H1 (cell line): ENCODE results near the gene RPGRIP1. TPM values are rescaled to one million over a fixed set of nuclear protein-coding genes. Genes with fewer than 3 reads are reported as not detected.

ENCODE experiments used
- CTCF ChIA-PET: fragments of 300-600 bp; sonication (Branson Sonifier 250); formaldehyde crosslinking; loops from one replicate; lab custom pipeline; 2021; ENCODE audit not compliant: partially characterized antibody; lab: Charles Lee
- POLR2A ChIA-PET: fragments of 300-600 bp; sonication (Branson Sonifier 250); formaldehyde crosslinking; loops from one replicate; lab custom pipeline; 2021; ENCODE audit warnings: inconsistent platforms; ENCODE audit not compliant: partially characterized antibody; lab: Charles Lee
- DNase-seq, 2 experiments: peaks; one replicate each; pipeline versions ENCODE4 v3.0.0 to v3.0.0-alpha.2; 2010 to 2022; ENCODE audit warnings: low spot score in 2 of 2, low read depth in 1 of 2, mixed read lengths in 1 of 2
- FAIRE-seq: peaks from 2 replicates; lab custom pipeline; 2011; peaks lifted over from hg19 to GRCh38; lab: Jason Lieb, UNC
- H2AFZ ChIP-seq: 2 replicates; pipeline ENCODE4 v1.8.1; 2012; ENCODE audit warnings: low read length, inconsistent platforms
- H2AK5ac ChIP-seq: 2 replicates; pipeline ENCODE4 v1.6.1; 2013; ENCODE audit warnings: low read depth, low read length
- H2BK120ac ChIP-seq: replicated peaks from 2 replicates; pipeline ENCODE3; 2013; ENCODE audit warnings: low read depth, low read length, inconsistent platforms
- H2BK12ac ChIP-seq: 2 replicates; pipeline ENCODE4 v1.6.1; 2013; ENCODE audit warnings: low read depth, low read length
- H2BK15ac ChIP-seq: 2 replicates; pipeline ENCODE4 v1.6.1; 2013; ENCODE audit warnings: low read length
- H2BK20ac ChIP-seq: 2 replicates; pipeline ENCODE4 v1.6.1; 2013; ENCODE audit warnings: low read length
- H2BK5ac ChIP-seq: 2 replicates; pipeline ENCODE4 v1.6.1; 2013; ENCODE audit warnings: low read depth, low read length
- H3K14ac ChIP-seq: 2 replicates; pipeline ENCODE4 v1.6.1; 2013; ENCODE audit warnings: inconsistent platforms; ENCODE audit not compliant: insufficient read length
- H3K18ac ChIP-seq: 2 replicates; pipeline ENCODE4 v1.6.1; 2013; ENCODE audit warnings: low read length; ENCODE audit errors: extremely low read depth
- H3K23ac ChIP-seq: 2 replicates; pipeline ENCODE4 v1.6.1; 2013; ENCODE audit warnings: inconsistent platforms; ENCODE audit not compliant: insufficient read length
- H3K23me2 ChIP-seq: 2 replicates; pipeline ENCODE4 v1.6.1; 2013; ENCODE audit warnings: low read depth, low read length
- H3K27ac ChIP-seq: 2 replicates; pipeline ENCODE4 v1.6.1; 2011; ENCODE audit warnings: low read depth, low read length, inconsistent platforms
- H3K27me3 ChIP-seq, 4 experiments: replicated peaks in 1 of 4; 1 replicate in 1 of 4; 2 replicates in 3 of 4; pipeline versions ENCODE4 v1.6.1 to v1.8.1; 2011 to 2013; ENCODE audit warnings: low read length in 3 of 4, mild to moderate bottlenecking in 3 of 4, inconsistent platforms in 2 of 4, mixed read lengths in 2 of 4, moderate library complexity in 1 of 4; ENCODE audit not compliant: control insufficient read depth in 3 of 4, insufficient read depth in 3 of 4; ENCODE audit errors: extremely low read depth in 1 of 4
- H3K36me3 ChIP-seq, 4 experiments: 2 replicates each; pipeline versions ENCODE4 v1.6.1 to v1.8.1; 2011 to 2013; ENCODE audit warnings: mild to moderate bottlenecking in 4 of 4, low read length in 3 of 4, moderate library complexity in 2 of 4, control low read depth in 1 of 4, inconsistent platforms in 1 of 4; ENCODE audit not compliant: insufficient read depth in 4 of 4, control insufficient read depth in 2 of 4
- H3K4ac ChIP-seq: replicated peaks from 2 replicates; pipeline ENCODE3; 2013; ENCODE audit warnings: low read length, low read depth, mixed read lengths, inconsistent platforms; ENCODE audit not compliant: insufficient read length
- H3K4me1 ChIP-seq, 4 experiments: replicated peaks in 1 of 4; 1 replicate in 1 of 4; 2 replicates in 3 of 4; pipeline versions ENCODE4 v1.6.1 to v1.8.1; 2011 to 2013; ENCODE audit warnings: low read length in 3 of 4, inconsistent platforms in 2 of 4, mixed read lengths in 1 of 4; ENCODE audit not compliant: insufficient read depth in 4 of 4, control insufficient read depth in 3 of 4
- H3K4me2 ChIP-seq, 2 experiments: 2 replicates each; pipeline versions ENCODE4 v1.6.1 to v1.8.1; 2011 to 2013; ENCODE audit warnings: low read depth in 2 of 2, low read length in 2 of 2, control low read depth in 1 of 2, inconsistent platforms in 1 of 2, mild to moderate bottlenecking in 1 of 2; ENCODE audit not compliant: insufficient read depth in 1 of 2
- H3K4me3 ChIP-seq, 4 experiments: fragments of 200-600, 300-600 bp in 1 of 4; sonication (generic), shearing (Covaris generic), sonication (Bioruptor Twin) in 1 of 4; 2 replicates each; pipeline versions ENCODE4 v1.5.1 to v1.8.1; 2011 to 2016; ENCODE audit warnings: low read length in 4 of 4, low read depth in 3 of 4, control low read depth in 2 of 4, inconsistent platforms in 2 of 4, mild to moderate bottlenecking in 2 of 4, mixed read lengths in 1 of 4, moderate library complexity in 1 of 4; ENCODE audit not compliant: insufficient read depth in 2 of 4; ENCODE audit errors: extremely low read depth in 1 of 4
- H3K56ac ChIP-seq: replicated peaks from 2 replicates; pipeline ENCODE3; 2013; ENCODE audit warnings: low read depth, mild to moderate bottlenecking, mixed read lengths, low read length, inconsistent platforms; ENCODE audit not compliant: insufficient read length
- H3K79me1 ChIP-seq: 2 replicates; pipeline ENCODE4 v1.6.1; 2013; ENCODE audit warnings: low read depth, low read length, control low read depth
- H3K79me2 ChIP-seq, 2 experiments: 2 replicates each; pipeline versions ENCODE4 v1.6.1 to v1.8.1; 2012 to 2013; ENCODE audit warnings: low read length in 2 of 2, mild to moderate bottlenecking in 2 of 2, inconsistent platforms in 1 of 2; ENCODE audit not compliant: insufficient read depth in 2 of 2, control insufficient read depth in 1 of 2
- H3K9ac ChIP-seq, 4 experiments: replicated peaks in 1 of 4; 1 replicate in 1 of 4; 2 replicates in 3 of 4; pipeline versions ENCODE4 v1.6.1 to v1.8.1; 2011 to 2013; ENCODE audit warnings: low read depth in 3 of 4, low read length in 3 of 4, control low read depth in 2 of 4, mild to moderate bottlenecking in 2 of 4, moderate library complexity in 2 of 4, inconsistent platforms in 1 of 4; ENCODE audit errors: extremely low read depth in 1 of 4
- H3K9me3 ChIP-seq, 2 experiments: 2 replicates each; pipeline versions ENCODE4 v1.6.1 to v1.8.1; 2012 to 2013; ENCODE audit warnings: mild to moderate bottlenecking in 2 of 2, moderate library complexity in 2 of 2, control low read depth in 1 of 2, inconsistent platforms in 1 of 2, low read depth in 1 of 2, low read length in 1 of 2, mixed read lengths in 1 of 2; ENCODE audit not compliant: insufficient read depth in 2 of 2
- H4K20me1 ChIP-seq, 2 experiments: replicated peaks in 1 of 2; 2 replicates each; pipeline versions ENCODE3 to v1.8.1; 2011 to 2013; ENCODE audit warnings: inconsistent platforms in 2 of 2, low read length in 2 of 2, mild to moderate bottlenecking in 1 of 2; ENCODE audit not compliant: insufficient read depth in 2 of 2, control insufficient read depth in 1 of 2
- H4K5ac ChIP-seq: 2 replicates; pipeline ENCODE4 v1.6.1; 2013; ENCODE audit warnings: low read length, low read depth, mixed read lengths, inconsistent platforms; ENCODE audit not compliant: insufficient read length
- H4K8ac ChIP-seq: 2 replicates; pipeline ENCODE4 v1.8.0; 2013; ENCODE audit warnings: mild to moderate bottlenecking, moderate library complexity, low read length, inconsistent platforms; ENCODE audit not compliant: insufficient read depth; ENCODE audit errors: extremely low read depth
- H4K91ac ChIP-seq: replicated peaks from 2 replicates; pipeline ENCODE3; 2013; ENCODE audit warnings: low read length, mixed read lengths, inconsistent platforms; ENCODE audit not compliant: insufficient read length
- KDM4A ChIP-seq: IDR thresholded peaks from one replicate; pipeline ENCODE4 v1.7.1; 2012; ENCODE audit warnings: low read depth, mild to moderate bottlenecking, moderate library complexity, low read length, inconsistent platforms; ENCODE audit not compliant: severe bottlenecking
- POLR2AphosphoS5 ChIP-seq: IDR thresholded peaks from 2 replicates; pipeline ENCODE4 v1.6.1; 2011; ENCODE audit warnings: low read depth, low read length
- TEAD4 ChIP-seq: IDR thresholded peaks from 2 replicates; pipeline ENCODE4 v1.6.1; 2012; ENCODE audit warnings: low read depth, low read length, inconsistent platforms, mixed read lengths
- WGBS, 2 experiments: shearing (Covaris generic) in 1 of 2; methylation state at CpG; one replicate each; pipeline versions ENCODE4 v1.1.6 to v1.1.7; 2013 to 2015; ENCODE audit warnings: low lambda C conversion rate in 2 of 2, mixed read lengths in 2 of 2, inconsistent platforms in 1 of 2, low coverage in 1 of 2, missing lambda C conversion rate in 1 of 2; ENCODE audit not compliant: insufficient replicate concordance in 2 of 2, insufficient coverage in 1 of 2, insufficient read length in 1 of 2; ENCODE audit errors: extremely low coverage in 1 of 2, missing lambda C conversion rate in 1 of 2; 5-methylcytosine and 5-hydroxymethylcytosine counted together
- polyA plus RNA-seq, 7 experiments: library from polyadenylated mRNA; depleted of rRNA in 3 of 7; stranded (reverse) in 5 of 7; unstranded in 2 of 7; fragments of >200 nt in 5 of 7; fragments of 200-250 nt in 2 of 7; gene quantifications; 1 replicate in 5 of 7; 2 replicates in 1 of 7; 4 replicates in 1 of 7; pipeline versions ENCODE4 v1.2.1 to v1.2.3, GENCODE V29; 2011 to 2013; ENCODE audit warnings: missing spikeins in 2 of 7, mixed read lengths in 2 of 7
- total RNA-seq: library from RNA; stranded (reverse); fragmentation: NEBNext Ultra II Directional; extraction: Animal tissue kit (Norgen Biotek cat#: 25700); gene quantifications from 2 replicates; pipeline ENCODE4 v1.2.1, GENCODE V29; 2021

RPGRIP1 gene
- total and polyA plus RNA-seq, 2 of the 8 experiments (the other 6 are each of a cell fraction or from before 2014, with no cell fraction given): 0.36 to 0.65 TPM

GRCh38 chr14:21231020-21231652 is 48.7 kb upstream of the RPGRIP1 start:
- H3K4me1 ChIP-seq: no peaks in the 10 kb centered on the region
- H2BK15ac ChIP-seq: no peak overlapping the region
- H3K79me1 ChIP-seq: peaks cover 2% of the 10 kb centered on the region; the same call in 1 of the 2 replicates
- no peak overlapping the region for H3K4me2 ChIP-seq
- H2AK5ac ChIP-seq: no peak overlapping the region
- H4K91ac ChIP-seq: no peak overlapping the region
- no peak overlapping the region for H3K4me3 ChIP-seq
- POLR2A ChIA-PET: interaction anchor here (0.6 to 4.3 kb wide), 18 partner anchors 7 to 746 kb away, joined by 3 to 60 read pairs (median 4); no protein-coding TSS in a partner anchor
- H2BK5ac ChIP-seq: no peak overlapping the region; the same call in 1 of the 2 replicates
- no peak overlapping the region for H3K27ac ChIP-seq
- peaks cover 19 to 93% (median 62%) of the 10 kb centered on the region in 4 experiments for H3K36me3 ChIP-seq
- H3K23ac ChIP-seq: no peak overlapping the region
- TF ChIP-seq KDM4A: no peak
- no peak for TF ChIP-seq TEAD4
- TF ChIP-seq POLR2AphosphoS5: peak; percentile 33; the same call in 1 of the 2 replicates
- no peak for FAIRE-seq
- H3K4ac ChIP-seq: no peak overlapping the region
- DNase-seq: no peak
- H3K14ac ChIP-seq: no peak overlapping the region
- peaks cover 6 to 100% of the 10 kb centered on the region in 2 experiments; a peak in 3 of 4 replicates for H3K79me2 ChIP-seq
- WGBS, 2 experiments: 94% methylated on average over 14 of the region's 14 CpGs; no CpG with 5 or more reads in 1 of the 2 experiments
- no peak overlapping the region for H3K9ac ChIP-seq
- CTCF ChIA-PET: interaction anchor here (1.6 to 3.3 kb wide), 2 partner anchors 11 to 14 kb away, joined by 3 to 17 read pairs; no protein-coding TSS in a partner anchor
- H2BK120ac ChIP-seq: no peak overlapping the region
- no peak overlapping the region; the same call in 1 of the 2 replicates for H4K8ac ChIP-seq
- no peak overlapping the region for H2AFZ ChIP-seq
- H2BK20ac ChIP-seq: no peak overlapping the region
- no peak overlapping the region for H2BK12ac ChIP-seq
- H3K9me3 ChIP-seq: no peaks in the 10 kb centered on the region
- peaks cover 23 to 26% of the 10 kb centered on the region in 2 experiments for H4K20me1 ChIP-seq
- H3K18ac ChIP-seq: no peak overlapping the region
- no peaks in the 10 kb centered on the region for H3K27me3 ChIP-seq
- no peak overlapping the region for H4K5ac ChIP-seq
- no peaks in the 10 kb centered on the region for H3K23me2 ChIP-seq
- no peak overlapping the region for H3K56ac ChIP-seq
